Glomerular visceral epithelial cell (primary cell): ENCODE results near the gene VPS16.

Experiments
- DNase-seq: peaks from one replicate; pipeline ENCODE4 v3.0.0-alpha.2; 2016; ENCODE audit errors: extremely low spot score

VPS16 gene

GRCh38 chr20:2900845-2901592 is 60.5 kb downstream of the VPS16 start:
- no peak for DNase-seq

GRCh38 chr20:2902291-2902690 is 61.7 kb downstream of the VPS16 start:
- DNase-seq = no peak

GRCh38 chr20:2902818-2903217 is 62.3 kb downstream of the VPS16 start:
- DNase-seq = no peak

GRCh38 chr20:2903686-2904085 is 63.1 kb downstream of the VPS16 start:
- DNase-seq = no peak

GRCh38 chr20:2907519-2907918 is 67.0 kb downstream of the VPS16 start:
- DNase-seq = no peak

GRCh38 chr20:2909953-2910352 is 69.4 kb downstream of the VPS16 start:
- DNase-seq = no peak

GRCh38 chr20:2911200-2911599 is 70.7 kb downstream of the VPS16 start:
- no peak for DNase-seq

- DNase-seq = peak; percentile 12
Measured at GRCh38 chr20:2914160-2914559, 73.6 kb downstream of the VPS16 start.
